NCI-H345 treated with DMSO at 0.1 percent for 48 hours (cell line): ENCODE results near the gene DENND5B.
"Not testable (repeated sequence)": the region's sequence is repeated elsewhere in the genome, so short reads cannot be mapped to it uniquely, and the experiment has no call there.

Experiments
- DNase-seq: peaks from one replicate; lab custom pipeline; 2025; ENCODE audit not compliant: unreplicated experiment; lab: John Stamatoyannopoulos, UW

The DENND5B gene

GRCh38 chr12:31560516-31560915, 30.4 kb downstream of the DENND5B start:
- DNase-seq = no peak

GRCh38 chr12:31558521-31558920, 32.4 kb downstream of the DENND5B start:
- no peak for DNase-seq

- no peak for DNase-seq
Measured at GRCh38 chr12:31557707-31558106, 33.2 kb downstream of the DENND5B start.

- not testable (repeated sequence) for DNase-seq
Measured at GRCh38 chr12:31555466-31555865, 35.5 kb downstream of the DENND5B start.

GRCh38 chr12:31550590-31550989, 40.3 kb downstream of the DENND5B start:
- not testable (repeated sequence) for DNase-seq

- DNase-seq = no peak
Measured at GRCh38 chr12:31536672-31537071, 54.3 kb downstream of the DENND5B start.

GRCh38 chr12:31533470-31533869, 57.5 kb downstream of the DENND5B start:
- no peak for DNase-seq

- DNase-seq = no peak
Measured at GRCh38 chr12:31531893-31532292, 59.0 kb downstream of the DENND5B start.

- DNase-seq = no peak
Measured at GRCh38 chr12:31528095-31528494, 62.8 kb downstream of the DENND5B start.

GRCh38 chr12:31527083-31527482, 63.9 kb downstream of the DENND5B start:
- no peak for DNase-seq

GRCh38 chr12:31526158-31526546, 64.8 kb downstream of the DENND5B start:
- DNase-seq = no peak

GRCh38 chr12:31525496-31526157, 65.3 kb downstream of the DENND5B start:
- no peak for DNase-seq

- no peak for DNase-seq
Measured at GRCh38 chr12:31524791-31525495, 66.0 kb downstream of the DENND5B start.

- DNase-seq = no peak
Measured at GRCh38 chr12:31523306-31523705, 67.6 kb downstream of the DENND5B start.

- no peak for DNase-seq
Measured at GRCh38 chr12:31522607-31523006, 68.3 kb downstream of the DENND5B start.

GRCh38 chr12:31521964-31522363, 69.0 kb downstream of the DENND5B start:
- no peak for DNase-seq

- no peak for DNase-seq
Measured at GRCh38 chr12:31519511-31519910, 71.4 kb downstream of the DENND5B start.

- peak; percentile 15 for DNase-seq
Measured at GRCh38 chr12:31518680-31519227, 72.2 kb downstream of the DENND5B start.

- DNase-seq = no peak
Measured at GRCh38 chr12:31517994-31518393, 72.9 kb downstream of the DENND5B start.

- DNase-seq = no peak
Measured at GRCh38 chr12:31516702-31517101, 74.2 kb downstream of the DENND5B start.

GRCh38 chr12:31514912-31515311, 76.0 kb downstream of the DENND5B start:
- DNase-seq = no peak

- DNase-seq = no peak
Measured at GRCh38 chr12:31510034-31510433, 80.9 kb downstream of the DENND5B start.
